VCaP (cell line): ENCODE data around the gene SMOC2.
"Not testable (repeated sequence)": the region's sequence is repeated elsewhere in the genome, so short reads cannot be mapped to it uniquely, and the experiment has no call there.

Source experiments
- H3K27ac ChIP-seq: fragments of 450-650 bp; 2 replicates; pipeline ENCODE4 v1.5.1; 2017
- CTCF ChIP-seq: fragments of 450-650 bp; conservative IDR thresholded peaks from 2 replicates; pipeline ENCODE4 v1.5.1; 2017; ENCODE audit warnings: mild to moderate bottlenecking, moderate library complexity

The SMOC2 gene

GRCh38 chr6:168535711-168536110 is 94.7 kb downstream of the SMOC2 start:
- no peak overlapping the region for H3K27ac ChIP-seq
- no peak for TF ChIP-seq CTCF

- TF ChIP-seq CTCF = no peak
- no peak overlapping the region for H3K27ac ChIP-seq
Observed at GRCh38 chr6:168536196-168536595, 95.2 kb downstream of the SMOC2 start.

- H3K27ac ChIP-seq = no peak overlapping the region
- TF ChIP-seq CTCF = no peak
Observed at GRCh38 chr6:168536665-168537539, 95.9 kb downstream of the SMOC2 start.

- H3K27ac ChIP-seq = no peak overlapping the region
- no peak for TF ChIP-seq CTCF
Observed at GRCh38 chr6:168537540-168537884, 96.5 kb downstream of the SMOC2 start.

- H3K27ac ChIP-seq = not testable (repeated sequence)
Observed at GRCh38 chr6:168538188-168538891, 97.4 kb downstream of the SMOC2 start.

- no peak for TF ChIP-seq CTCF
- H3K27ac ChIP-seq = no peak overlapping the region
Observed at GRCh38 chr6:168538892-168539811, 98.2 kb downstream of the SMOC2 start.

- no peak overlapping the region for H3K27ac ChIP-seq
Observed at GRCh38 chr6:168540713-168541291, 99.8 kb downstream of the SMOC2 start.

More at GRCh38 chr6:168540713-168541291, 99.8 kb downstream of the SMOC2 start:
- no peak for TF ChIP-seq CTCF
